Sigmoid colon (tissue), 4 donors: Measurements from ENCODE around the gene MCM3.

Experiments
- POLR2A ChIP-seq, 2 donors: fragments of 450-650 bp; IDR thresholded peaks; one replicate each; pipeline ENCODE4 v1.6.1; 2016; ENCODE audit warnings: antibody characterized with exemption in 2 of 2, mild to moderate bottlenecking in 2 of 2, moderate library complexity in 2 of 2
- POLR2AphosphoS5 ChIP-seq, 4 donors: sonication (generic); formaldehyde crosslinking; IDR thresholded peaks; one replicate each; pipeline ENCODE4 v1.6.1; 2017; ENCODE audit warnings: antibody characterized with exemption in 4 of 4

GRCh38 chr6:52241819-52242218 is 42.7 kb downstream of the MCM3 start:
- TF ChIP-seq POLR2A (IDR thresholded peaks at IDR 0.05) (no peak), POLR2AphosphoS5 (IDR thresholded peaks at IDR 0.05) (no peak)
